ACHN (cell line): ENCODE measurements around the gene TYRP1.

Experiments
- DNase-seq: peaks from one replicate; pipeline ENCODE4 v3.0.0-alpha.2; 2015
- in situ Hi-C: cut with HindIII; loops from 2 replicates; pipeline ENCODE4 v1.10.0; 2017; ENCODE audit warnings: low sequenced_read_pairs, low pct_ligation_motif_present, low pct_unique_long_range_greater_than_20kb

TYRP1 gene

DNA sequence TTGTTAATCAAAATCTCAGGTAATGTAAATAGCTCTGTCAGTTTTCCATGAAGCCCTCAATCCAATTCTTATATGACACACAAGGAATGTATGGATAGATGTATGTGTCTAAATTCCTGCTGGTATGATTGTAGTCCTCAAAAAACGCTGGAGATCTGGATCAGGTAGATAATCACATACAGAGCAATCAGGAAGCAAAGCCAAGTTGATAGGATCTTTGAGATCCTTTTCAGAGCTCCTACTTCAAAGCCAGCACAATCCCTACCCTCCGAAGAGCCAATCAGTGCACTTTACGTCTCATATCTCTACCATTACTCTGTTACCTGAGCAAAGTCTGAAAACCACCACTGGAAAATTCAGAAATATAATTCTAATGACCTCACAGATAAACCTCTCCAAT is 27.4 kb downstream of the TYRP1 start:
- in situ Hi-C loops, result no loop called here
- no peak for DNase-seq

DNA sequence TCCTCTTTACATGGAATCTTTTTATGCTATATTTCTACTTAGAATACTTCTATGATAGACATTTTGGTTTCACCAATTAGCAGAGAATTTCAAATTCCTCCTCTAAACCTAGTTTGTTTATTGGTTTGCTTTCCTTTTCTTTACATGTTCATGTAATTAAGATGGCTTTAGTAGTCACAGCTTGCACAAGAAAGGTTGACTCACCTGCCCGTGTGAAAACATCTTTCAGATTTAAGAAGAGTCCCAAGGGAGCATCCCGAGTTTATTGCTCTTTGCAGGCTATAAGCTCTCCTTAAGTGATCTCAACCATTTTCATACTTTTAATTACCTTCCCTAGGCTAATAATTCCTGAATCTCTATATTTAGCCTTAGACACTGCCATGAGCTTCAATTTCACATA is 28.9 kb downstream of the TYRP1 start:
- DNase-seq, result no peak
- in situ Hi-C loops, result no loop called here

DNA sequence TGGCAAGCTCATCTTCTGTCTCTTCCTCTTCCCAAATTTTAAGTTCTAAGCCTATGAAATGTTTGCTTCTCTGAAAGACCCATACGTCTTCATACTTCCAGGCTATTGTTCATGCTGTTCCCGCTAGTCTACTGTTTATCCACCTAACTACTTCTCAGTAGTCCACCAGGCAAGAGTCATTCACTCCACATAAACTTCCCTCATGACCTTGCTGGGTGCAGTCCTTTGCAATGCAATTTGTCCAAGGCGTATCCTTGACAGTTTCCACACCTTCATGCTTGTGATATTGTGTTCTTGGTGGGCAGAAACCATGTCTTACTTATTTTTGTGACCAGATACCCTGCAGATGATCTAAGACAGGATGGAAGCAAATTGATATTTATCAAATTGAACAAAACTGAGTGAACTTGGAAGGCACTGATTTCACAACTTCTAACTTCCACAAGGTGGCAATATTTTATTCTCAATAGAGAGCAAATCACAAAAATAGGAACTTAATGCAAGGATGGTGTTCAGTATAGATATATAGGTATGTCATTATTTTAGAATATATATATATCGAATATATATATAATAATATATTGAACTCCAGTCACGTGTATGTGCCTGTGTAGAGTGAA is 30.3 kb downstream of the TYRP1 start:
- peak; percentile 37 for DNase-seq
- in situ Hi-C loops, result no loop called here

DNA sequence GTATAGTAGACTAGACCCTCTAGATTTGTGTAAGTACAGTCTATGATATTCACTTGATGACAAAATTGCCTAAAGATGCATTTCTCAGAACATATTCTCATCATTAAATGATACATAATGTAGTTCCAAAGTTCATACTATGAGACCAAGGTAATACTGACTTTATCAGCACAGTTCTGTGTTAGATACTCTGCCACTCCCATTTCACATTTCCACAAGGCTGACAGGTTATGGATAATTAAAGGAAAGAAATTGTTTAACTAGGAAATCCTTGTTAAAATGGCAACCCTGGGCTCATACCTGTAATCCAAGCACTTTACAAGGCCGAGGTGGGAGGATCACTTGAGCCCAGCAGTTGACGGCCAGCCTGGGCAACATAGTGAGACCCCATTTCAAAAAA is 33.6 kb downstream of the TYRP1 start:
- no peak for DNase-seq
- in situ Hi-C loops, result no loop called here

DNA sequence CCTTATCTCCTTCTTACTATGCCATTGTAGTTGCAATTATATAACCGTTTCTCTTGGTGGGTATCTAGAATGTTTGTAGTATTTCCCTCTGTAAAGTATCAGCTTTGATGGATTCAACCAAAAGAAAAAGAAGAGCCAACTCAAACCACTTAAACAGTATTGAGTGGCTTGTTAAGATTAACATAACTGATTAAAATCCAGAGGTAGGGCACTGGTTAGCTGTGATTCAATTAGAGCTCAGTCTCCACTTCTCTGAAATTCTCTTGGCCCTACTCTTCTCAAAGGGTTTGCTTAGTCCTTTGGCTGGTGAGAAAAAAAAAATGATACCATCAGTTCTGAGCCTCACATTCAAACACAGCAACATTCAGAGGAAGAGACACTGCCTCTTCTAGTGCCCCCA is 37.0 kb downstream of the TYRP1 start:
- in situ Hi-C loops, result no loop called here
- DNase-seq, result no peak

DNA sequence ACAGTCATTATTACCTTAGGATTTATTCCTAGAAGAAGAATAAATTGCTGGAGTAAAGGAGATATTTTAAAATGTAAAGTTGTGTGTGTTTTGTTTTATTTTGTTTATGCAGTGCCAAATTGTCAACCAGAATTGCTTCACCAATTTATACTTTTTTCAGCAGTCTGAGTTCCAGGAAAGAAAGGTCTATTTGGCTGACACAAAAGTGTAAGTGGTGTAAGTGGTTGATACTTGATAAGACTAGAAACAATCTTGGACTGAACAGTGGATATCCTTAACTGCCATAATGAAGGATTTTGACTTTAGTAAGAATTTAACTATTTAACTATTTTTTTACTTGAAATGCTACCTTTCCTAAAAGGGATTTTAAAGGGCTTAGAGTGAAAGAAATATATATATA is 37.7 kb downstream of the TYRP1 start:
- DNase-seq, result no peak
- in situ Hi-C loops, result no loop called here

DNA sequence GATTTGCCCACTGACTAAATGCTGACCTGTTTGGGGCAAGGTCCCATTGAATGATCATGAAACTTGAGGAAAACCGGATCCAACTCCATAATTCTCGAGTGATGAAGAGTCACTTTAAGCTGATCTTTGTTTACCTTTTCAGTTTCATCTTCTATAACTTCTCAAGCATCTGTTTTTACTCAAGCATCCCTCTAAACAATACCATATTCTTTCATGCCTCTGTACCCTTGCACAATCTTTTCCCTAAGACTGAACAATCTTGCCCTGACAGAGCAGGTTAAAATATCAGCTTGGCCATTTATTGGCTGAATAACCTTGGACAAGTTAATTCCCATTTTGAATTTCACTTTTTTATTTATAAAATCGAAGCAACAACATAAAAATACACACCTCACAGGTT is 39.8 kb downstream of the TYRP1 start:
- DNase-seq, result no peak
- in situ Hi-C loops, result no loop called here

DNA sequence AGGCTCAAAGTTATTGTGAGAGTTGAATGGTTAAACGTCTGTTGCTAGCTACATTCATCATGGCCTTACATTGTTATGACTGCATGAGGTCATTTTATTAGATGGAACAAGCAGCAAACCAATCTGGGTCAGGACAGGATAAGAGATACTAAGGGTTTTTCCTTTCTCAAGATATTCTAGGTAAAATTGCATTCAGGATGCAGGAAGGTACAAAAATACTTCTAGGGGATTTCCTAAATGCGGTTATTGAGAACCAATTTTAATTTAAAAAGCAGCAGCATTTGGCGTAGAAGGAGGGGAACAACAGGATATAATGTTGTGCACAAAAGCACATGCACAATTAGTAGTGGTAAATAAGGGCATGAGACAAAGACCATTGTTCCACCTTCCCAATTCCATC is 42.5 kb downstream of the TYRP1 start:
- DNase-seq, result no peak
- in situ Hi-C loops, result no loop called here

DNA sequence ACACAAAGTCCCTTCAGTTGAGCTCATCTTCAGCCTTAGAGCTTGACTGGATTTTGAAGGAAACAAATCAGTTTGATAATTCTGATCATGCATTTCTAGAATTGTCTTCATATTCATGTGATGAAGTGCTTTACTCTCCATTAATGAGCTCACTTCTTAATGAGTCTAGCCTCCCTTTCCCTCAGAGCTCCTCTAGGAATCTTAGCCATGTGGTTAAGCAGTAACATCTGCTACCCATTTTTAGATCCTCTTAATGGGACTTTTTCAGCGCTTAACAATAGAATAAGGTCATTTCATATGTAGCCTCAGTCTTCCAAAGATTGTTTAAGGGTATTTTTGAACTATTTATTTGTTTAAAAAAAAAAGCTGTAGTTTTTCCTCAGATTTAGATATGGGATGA is 44.7 kb downstream of the TYRP1 start:
- in situ Hi-C loops, result no loop called here
- DNase-seq, result no peak

DNA sequence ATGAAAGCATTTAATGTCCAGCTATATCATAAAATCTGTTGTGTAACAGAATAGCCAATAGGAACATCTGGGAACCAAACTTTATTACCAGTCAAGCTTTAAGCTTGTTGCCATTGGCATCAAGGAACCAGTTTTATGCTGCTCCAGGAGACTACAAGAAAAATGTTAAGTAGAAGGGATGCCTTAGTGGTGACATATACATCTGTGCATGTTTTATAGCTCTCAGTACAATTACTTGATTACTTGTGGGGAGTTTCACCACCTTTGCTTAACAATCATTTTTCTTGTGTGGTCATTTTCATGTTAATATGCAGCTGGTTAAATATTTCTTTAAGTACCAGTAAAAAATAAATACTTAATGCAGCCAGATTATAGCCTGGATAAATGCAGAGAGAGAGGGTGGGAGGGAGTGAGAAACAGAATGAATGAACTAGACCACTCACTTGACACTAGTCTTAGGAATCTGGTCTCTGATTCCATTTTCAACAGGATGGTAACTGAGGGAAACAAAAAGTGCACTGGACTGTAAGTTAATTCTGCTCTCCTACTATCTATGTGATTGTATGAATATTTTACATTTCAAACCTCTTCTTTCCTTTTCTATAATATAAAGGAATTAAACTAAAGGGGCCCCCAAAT is 45.9 kb downstream of the TYRP1 start:
- DNase-seq, result no peak
- in situ Hi-C loops, result no loop called here

DNA sequence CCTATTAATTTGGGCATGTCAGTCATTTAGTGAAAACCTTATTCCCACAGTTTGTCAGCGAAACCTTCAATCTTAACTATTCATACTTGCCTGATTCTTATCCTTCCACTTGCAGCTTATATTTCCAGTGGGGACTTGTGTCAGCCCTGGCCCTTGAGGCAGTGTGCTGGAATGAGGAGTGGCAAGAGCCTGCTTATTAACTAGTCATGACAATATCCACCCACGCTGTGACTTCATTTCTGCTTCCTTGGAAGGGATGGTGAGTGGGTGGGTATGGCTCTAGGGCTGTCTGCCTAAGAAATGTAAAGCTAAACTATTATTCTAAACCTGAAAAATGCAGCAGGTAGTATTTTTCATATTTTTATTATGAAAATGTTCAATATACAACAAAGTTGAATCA is 47.7 kb downstream of the TYRP1 start:
- in situ Hi-C loops, result no loop called here
- no peak for DNase-seq

DNA sequence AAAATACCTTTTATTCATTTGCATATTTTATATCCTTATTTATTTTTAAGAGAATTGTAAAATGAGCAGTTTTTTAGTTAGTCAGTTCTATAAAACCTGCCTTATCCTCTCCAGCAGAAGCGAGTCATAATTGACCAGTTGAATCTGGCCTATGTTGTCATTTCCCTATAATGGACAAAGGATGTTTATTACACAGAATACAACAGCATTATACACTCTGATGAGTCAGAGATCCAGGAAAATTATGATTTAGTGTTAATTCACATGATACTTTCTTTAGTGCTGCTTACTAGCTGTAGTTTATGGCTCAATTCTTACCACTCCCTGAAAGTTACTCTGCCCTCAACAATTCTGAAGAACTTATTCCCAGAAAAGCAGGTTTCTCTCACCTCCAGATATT is 54.8 kb downstream of the TYRP1 start:
- no peak for DNase-seq
- in situ Hi-C loops, result no loop called here

DNA sequence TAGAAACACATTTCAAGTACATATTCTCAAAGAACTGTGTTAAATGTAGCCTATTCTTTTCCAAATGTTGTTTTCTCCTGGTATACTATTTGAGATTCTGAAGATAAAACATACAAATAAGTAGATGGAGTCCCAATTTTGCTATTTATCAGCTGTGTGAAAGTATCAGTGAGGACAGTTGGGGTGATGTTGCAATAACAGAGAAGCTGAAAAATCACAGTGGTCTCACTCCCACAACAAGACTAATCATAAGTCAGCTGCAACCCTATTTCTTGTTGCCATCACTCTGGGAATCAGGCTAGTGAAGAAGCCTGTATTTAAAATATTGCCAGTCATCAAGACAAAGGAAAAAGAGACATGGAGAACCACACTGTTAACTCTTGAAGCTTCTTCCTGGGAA is 55.8 kb downstream of the TYRP1 start:
- DNase-seq, result no peak
- in situ Hi-C loops, result no loop called here

DNA sequence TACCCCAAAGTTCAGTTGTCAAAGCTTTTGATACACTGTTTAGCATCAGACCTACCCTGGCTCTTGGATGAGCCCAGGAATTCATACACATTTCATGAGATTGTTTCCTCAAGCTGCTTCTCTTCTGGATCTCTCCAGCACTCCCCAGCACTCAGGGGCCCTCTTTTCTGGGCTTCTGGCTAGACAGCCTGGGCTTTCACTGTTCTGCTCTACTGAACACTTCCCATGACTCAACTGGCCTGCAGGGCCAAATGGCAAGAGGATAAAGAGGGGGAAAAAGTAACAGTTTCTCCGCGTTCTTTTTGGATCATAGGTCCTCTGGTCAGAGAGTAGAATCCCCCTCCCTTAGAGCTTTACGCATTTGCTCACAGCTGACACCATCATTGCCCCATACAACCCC is 60.7 kb downstream of the TYRP1 start:
- in situ Hi-C loops, result no loop called here
- DNase-seq, result peak; percentile 63

DNA sequence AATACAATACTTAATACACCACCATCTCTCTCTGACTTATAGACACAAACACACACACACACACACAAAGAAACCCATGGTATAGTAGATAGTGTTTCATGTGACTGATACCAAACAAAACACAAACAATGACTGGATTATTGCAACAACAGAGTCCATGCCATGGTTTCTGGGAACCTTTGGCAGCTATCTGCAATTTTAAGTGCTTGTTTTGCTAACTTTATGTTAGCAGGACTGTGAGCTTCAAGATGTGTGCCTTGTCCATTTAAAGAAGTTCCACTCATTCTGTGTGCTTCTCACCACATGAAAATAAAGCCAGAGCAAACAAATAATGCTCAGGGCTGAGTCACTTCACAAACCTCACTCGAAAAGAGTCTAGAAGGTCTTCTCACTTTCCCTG is 66.6 kb downstream of the TYRP1 start:
- in situ Hi-C loops, result no loop called here
- DNase-seq, result no peak
